Thoracic aorta (tissue), 2 donors: ENCODE results near the gene LRRC30. TPM values are rescaled to one million over a fixed set of nuclear protein-coding genes. Genes with fewer than 3 reads are reported as not detected.

Source experiments
- ATAC-seq: fragments of 150-250 bp; one replicate; pipeline ENCODE4 v1.8.0; 2017; ENCODE audit warnings: low read depth; ENCODE audit not compliant: insufficient number of reproducible peaks, low FRiP score
- DNase-seq: peaks from one replicate; pipeline ENCODE4 v3.0.0-alpha.2; 2020; ENCODE audit warnings: low spot score
- H3K27ac ChIP-seq, 2 donors: fragments of 200-600 bp; sonication (generic); 1 replicate in 1 of 2; 2 replicates in 1 of 2; pipeline ENCODE4 v1.5.1; 2016; ENCODE audit warnings: mild to moderate bottlenecking in 2 of 2, moderate library complexity in 2 of 2
- H3K27me3 ChIP-seq: fragments of 200-600 bp; sonication (generic); replicated peaks from 2 replicates; pipeline ENCODE4 v1.6.0; 2016; ENCODE audit warnings: mild to moderate bottlenecking; ENCODE audit not compliant: insufficient read depth
- H3K36me3 ChIP-seq: fragments of 200-600 bp; sonication (generic); one replicate; pipeline ENCODE4 v1.5.1; 2016
- H3K4me1 ChIP-seq, 2 donors: fragments of 200-600 bp; sonication (generic); 1 replicate in 1 of 2; 2 replicates in 1 of 2; pipeline versions ENCODE4 v1.5.1 to v1.6.0; 2016; ENCODE audit warnings: low read depth in 2 of 2, mild to moderate bottlenecking in 1 of 2; ENCODE audit not compliant: control insufficient read depth in 1 of 2
- H3K4me3 ChIP-seq: fragments of 200-600 bp; sonication (generic); 2 replicates; pipeline ENCODE4 v1.5.1; 2016; ENCODE audit warnings: mild to moderate bottlenecking
- H3K9me3 ChIP-seq: fragments of 200-600 bp; sonication (generic); 2 replicates; pipeline ENCODE4 v1.5.1; 2016
- CTCF ChIP-seq: fragments of 200-600 bp; sonication (generic); IDR thresholded peaks from one replicate; pipeline ENCODE4 v1.5.1; 2019; ENCODE audit warnings: antibody characterized with exemption
- total RNA-seq, 2 donors: library from RNA; depleted of rRNA; stranded (reverse); fragments of >200 nt; gene quantifications; one replicate each; pipeline versions ENCODE4 v1.1.0 to v1.2.3, GENCODE V29; 2016

Gene LRRC30
- total RNA-seq, 2 donors from 2014 or later = not detected

GRCh38 chr18:7255054-7255453 lies 24.2 kb downstream of the LRRC30 start:
- ATAC-seq = no peak

GRCh38 chr18:7255643-7256042 lies 24.8 kb downstream of the LRRC30 start:
- H3K4me1 ChIP-seq = no peaks in the 10 kb centered on the region
- H3K27ac ChIP-seq = no peak overlapping the region
- no peaks in the 10 kb centered on the region for H3K27me3 ChIP-seq
- no peak for ATAC-seq
- no peak overlapping the region for H3K4me3 ChIP-seq
- H3K36me3 ChIP-seq = no peaks in the 10 kb centered on the region
- no peak for TF ChIP-seq CTCF
- no peak for DNase-seq
- no peaks in the 10 kb centered on the region for H3K9me3 ChIP-seq

More at GRCh38 chr18:7255054-7255453, 24.2 kb downstream of the LRRC30 start:
- Histone ChIP-seq H3K27ac (no peak overlapping the region), H3K36me3 (no peaks in the 10 kb centered on the region), H3K4me3 (no peak overlapping the region), H3K9me3 (no peaks in the 10 kb centered on the region), H3K4me1 (no peaks in the 10 kb centered on the region), H3K27me3 (no peaks in the 10 kb centered on the region)
- DNase-seq = no peak
- TF ChIP-seq CTCF = no peak

- ATAC-seq (no peak), DNase-seq (no peak)
- Histone ChIP-seq H3K4me1 (no peaks in the 10 kb centered on the region), H3K27ac (no peak overlapping the region), H3K27me3 (no peaks in the 10 kb centered on the region), H3K9me3 (no peaks in the 10 kb centered on the region), H3K4me3 (no peak overlapping the region), H3K36me3 (no peaks in the 10 kb centered on the region)
- TF ChIP-seq CTCF = no peak
Observed at GRCh38 chr18:7256618-7257425, 25.9 kb downstream of the LRRC30 start.

DNA sequence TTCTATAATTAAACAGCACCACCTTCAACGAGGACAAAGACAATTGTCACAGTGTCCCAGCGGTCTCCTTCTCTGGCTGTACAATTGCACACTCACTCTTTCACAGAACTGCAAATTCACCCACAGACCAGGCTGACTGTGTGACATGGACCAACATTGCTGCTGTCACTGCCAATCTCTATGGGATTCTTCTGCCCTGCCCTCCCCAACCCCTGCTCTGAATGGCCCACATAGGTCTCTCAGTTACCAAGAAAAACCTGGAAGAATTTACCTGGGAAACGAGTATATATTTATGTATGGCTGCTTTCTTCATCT lies 26.5 kb downstream of the LRRC30 start:
- no peaks in the 10 kb centered on the region for H3K36me3 ChIP-seq
- ATAC-seq (no peak), DNase-seq (no peak)
- H3K9me3 ChIP-seq = no peaks in the 10 kb centered on the region
- no peak for TF ChIP-seq CTCF
- no peak overlapping the region for H3K27ac ChIP-seq
- H3K4me3 ChIP-seq = no peak overlapping the region
- no peaks in the 10 kb centered on the region for H3K4me1 ChIP-seq
- no peaks in the 10 kb centered on the region for H3K27me3 ChIP-seq

GRCh38 chr18:7259475-7259874 lies 28.6 kb downstream of the LRRC30 start:
- H3K27me3 ChIP-seq = no peaks in the 10 kb centered on the region
- H3K4me3 ChIP-seq = no peak overlapping the region
- H3K27ac ChIP-seq = no peak overlapping the region
- no peaks in the 10 kb centered on the region for H3K36me3 ChIP-seq
- ATAC-seq = no peak
- no peak for DNase-seq
- TF ChIP-seq CTCF = no peak
- no peaks in the 10 kb centered on the region for H3K9me3 ChIP-seq
- no peaks in the 10 kb centered on the region for H3K4me1 ChIP-seq
